Measurements from ENCODE around the gene PTCD2.
"Not testable (repeated sequence)": the region's sequence is repeated elsewhere in the genome, so short reads cannot be mapped to it uniquely, and the experiment has no call there.

The PTCD2 gene

GRCh38 chr5:72298711-72299110, 21.5 kb upstream of the PTCD2 start:
- DNase-seq, result no peak

- no peak for DNase-seq
Measured at GRCh38 chr5:72300590-72301339, 19.4 kb upstream of the PTCD2 start.

GRCh38 chr5:72301557-72301956, 18.6 kb upstream of the PTCD2 start:
- DNase-seq, result no peak

GRCh38 chr5:72302171-72302570, 18.0 kb upstream of the PTCD2 start:
- no peak for DNase-seq

- DNase-seq, result no peak
Measured at GRCh38 chr5:72305194-72306142, 14.7 kb upstream of the PTCD2 start.

GRCh38 chr5:72307573-72307967, 12.6 kb upstream of the PTCD2 start:
- DNase-seq, result no peak

GRCh38 chr5:72307968-72308852, 12.0 kb upstream of the PTCD2 start:
- DNase-seq, result peak; percentile 94

GRCh38 chr5:72308853-72309191, 11.4 kb upstream of the PTCD2 start:
- DNase-seq, result no peak

GRCh38 chr5:72313141-72313540, 7.0 kb upstream of the PTCD2 start:
- DNase-seq, result no peak

- DNase-seq, result no peak
Measured at GRCh38 chr5:72314571-72315172, 5.5 kb upstream of the PTCD2 start.

GRCh38 chr5:72319435-72319975, 668 bp upstream of the PTCD2 start:
- DNase-seq, result not testable (repeated sequence)

- DNase-seq, result no peak
Measured at GRCh38 chr5:72324189-72324825, 4.1 kb downstream of the PTCD2 start.

GRCh38 chr5:72325566-72326305, 5.6 kb downstream of the PTCD2 start:
- no peak for DNase-seq

- DNase-seq, result no peak
Measured at GRCh38 chr5:72326306-72326649, 6.1 kb downstream of the PTCD2 start.

GRCh38 chr5:72328172-72328571, 8.0 kb downstream of the PTCD2 start:
- no peak for DNase-seq

- no peak for DNase-seq
Measured at GRCh38 chr5:72330712-72331111, 10.5 kb downstream of the PTCD2 start.

- no peak for DNase-seq
Measured at GRCh38 chr5:72337159-72337558, 17.0 kb downstream of the PTCD2 start.

GRCh38 chr5:72338689-72339209, 18.6 kb downstream of the PTCD2 start:
- no peak for DNase-seq

- DNase-seq, result no peak
Measured at GRCh38 chr5:72346398-72346797, 26.2 kb downstream of the PTCD2 start.

- DNase-seq, result no peak
Measured at GRCh38 chr5:72347801-72348308, 27.7 kb downstream of the PTCD2 start.

- DNase-seq, result no peak
Measured at GRCh38 chr5:72351376-72351775, 31.2 kb downstream of the PTCD2 start.
